ENCODE data around the gene LILRB2.

DNA sequence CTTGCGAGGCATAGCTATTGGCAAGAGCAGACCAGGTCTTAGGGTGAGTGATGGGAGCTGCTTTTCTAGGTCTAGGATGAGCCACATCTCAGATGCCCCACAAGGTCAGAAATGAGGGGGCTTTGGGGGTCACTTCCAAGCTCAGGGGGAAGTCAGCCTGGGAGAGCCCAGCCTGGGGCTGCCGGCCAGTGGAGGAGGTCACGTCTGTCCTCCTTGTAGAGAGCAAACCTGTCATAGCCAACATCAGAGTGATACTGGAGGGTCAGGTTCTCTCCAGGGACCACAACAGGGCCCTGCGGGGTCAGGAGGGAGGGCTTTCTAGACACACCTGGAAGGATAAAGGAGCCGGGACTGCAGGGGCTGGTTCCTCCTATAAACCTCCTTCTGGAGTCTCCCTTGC, 29.6 kb upstream of the LILRB2 start:
- TF ChIP-seq, protein P1, sequence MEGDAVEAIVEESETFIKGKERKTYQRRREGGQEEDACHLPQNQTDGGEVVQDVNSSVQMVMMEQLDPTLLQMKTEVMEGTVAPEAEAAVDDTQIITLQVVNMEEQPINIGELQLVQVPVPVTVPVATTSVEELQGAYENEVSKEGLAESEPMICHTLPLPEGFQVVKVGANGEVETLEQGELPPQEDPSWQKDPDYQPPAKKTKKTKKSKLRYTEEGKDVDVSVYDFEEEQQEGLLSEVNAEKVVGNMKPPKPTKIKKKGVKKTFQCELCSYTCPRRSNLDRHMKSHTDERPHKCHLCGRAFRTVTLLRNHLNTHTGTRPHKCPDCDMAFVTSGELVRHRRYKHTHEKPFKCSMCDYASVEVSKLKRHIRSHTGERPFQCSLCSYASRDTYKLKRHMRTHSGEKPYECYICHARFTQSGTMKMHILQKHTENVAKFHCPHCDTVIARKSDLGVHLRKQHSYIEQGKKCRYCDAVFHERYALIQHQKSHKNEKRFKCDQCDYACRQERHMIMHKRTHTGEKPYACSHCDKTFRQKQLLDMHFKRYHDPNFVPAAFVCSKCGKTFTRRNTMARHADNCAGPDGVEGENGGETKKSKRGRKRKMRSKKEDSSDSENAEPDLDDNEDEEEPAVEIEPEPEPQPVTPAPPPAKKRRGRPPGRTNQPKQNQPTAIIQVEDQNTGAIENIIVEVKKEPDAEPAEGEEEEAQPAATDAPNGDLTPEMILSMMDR (IDR thresholded peaks at IDR 0.05), result no peak
- TF ChIP-seq POLR2AphosphoS5 (IDR thresholded peaks at IDR 0.05) (no peak), POLR2A (IDR thresholded peaks at IDR 0.05) (no peak), EP300 (IDR thresholded peaks at IDR 0.05) (no peak)

Data from stomach (tissue), 4 donors.